HG02642 (cell line): ENCODE results near the gene TTC36.
"Not testable (repeated sequence)": the region's sequence is repeated elsewhere in the genome, so short reads cannot be mapped to it uniquely, and the experiment has no call there.

ENCODE experiments used
- ATAC-seq: cut with Tn5 transposase; IDR thresholded peaks from one replicate; pipeline ENCODE4 v1.9.1; 2021; ENCODE audit warnings: mild to moderate bottlenecking; ENCODE audit not compliant: unreplicated experiment, poor library complexity

The TTC36 gene, protein sequence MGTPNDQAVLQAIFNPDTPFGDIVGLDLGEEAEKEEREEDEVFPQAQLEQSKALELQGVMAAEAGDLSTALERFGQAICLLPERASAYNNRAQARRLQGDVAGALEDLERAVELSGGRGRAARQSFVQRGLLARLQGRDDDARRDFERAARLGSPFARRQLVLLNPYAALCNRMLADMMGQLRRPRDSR

DNA sequence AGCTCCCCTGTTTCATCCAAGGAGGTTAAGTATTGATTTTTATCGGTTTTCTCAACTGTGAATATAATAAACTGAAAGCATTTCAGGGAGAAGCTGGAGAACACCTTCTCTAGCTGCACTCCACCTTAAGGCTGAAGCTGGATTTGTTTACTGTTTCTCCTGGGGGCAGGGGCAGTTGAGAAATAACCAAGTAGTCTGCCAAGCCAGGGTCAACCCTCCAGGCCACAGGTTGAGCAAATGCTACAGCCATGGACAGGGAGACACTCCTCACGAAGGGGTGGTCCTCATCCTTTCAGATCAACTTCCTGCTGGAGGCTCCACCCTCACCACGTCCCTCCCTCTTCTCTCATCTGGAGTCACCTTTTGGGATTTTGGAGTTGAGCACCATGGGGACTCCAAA, at the start of gene TTC36:
Gene TTC36 (plus strand): TSS at position 366 of the 400 bp plus-strand sequence. CDS start 21 bp downstream, at position 387.
- ATAC-seq, result no peak

DNA sequence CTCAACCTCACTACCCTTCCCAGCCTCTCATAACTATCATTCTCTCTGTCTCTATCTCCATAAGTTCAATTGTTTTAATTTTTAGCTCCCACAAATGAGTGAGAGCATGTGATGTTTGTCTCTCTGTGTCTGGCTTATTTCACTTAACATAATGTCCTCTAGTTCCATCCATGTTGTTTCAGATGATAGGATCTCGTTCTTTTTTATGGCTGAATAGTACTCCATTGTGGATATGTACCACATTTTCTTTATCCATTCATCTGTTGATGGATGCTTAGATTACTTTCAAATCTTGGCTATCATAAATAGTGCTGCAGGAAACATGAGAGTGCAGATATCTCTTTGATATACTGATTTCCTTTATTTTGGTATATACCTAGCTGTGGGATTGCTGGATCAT, 46.0 kb upstream of the TTC36 start:
- ATAC-seq, result not testable (repeated sequence)

DNA sequence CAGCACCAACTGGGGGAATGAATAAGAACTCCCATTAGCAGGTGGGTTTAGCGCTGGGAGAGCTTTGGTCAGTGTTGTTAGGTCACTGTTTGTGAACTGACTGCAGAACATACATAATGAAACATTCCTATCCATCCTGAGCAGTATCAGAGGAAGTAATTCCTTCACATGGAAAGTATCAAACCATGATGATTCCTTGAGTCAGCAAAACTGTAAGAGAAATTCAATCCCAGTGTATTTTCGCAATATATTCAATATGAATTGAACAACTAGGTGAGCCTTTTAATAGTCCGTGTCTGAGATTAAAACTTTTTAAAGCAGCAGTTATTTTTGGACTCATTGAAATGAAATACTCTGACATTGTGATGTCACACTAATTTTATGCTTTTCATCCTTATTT, 42.9 kb upstream of the TTC36 start:
- no peak for ATAC-seq

DNA sequence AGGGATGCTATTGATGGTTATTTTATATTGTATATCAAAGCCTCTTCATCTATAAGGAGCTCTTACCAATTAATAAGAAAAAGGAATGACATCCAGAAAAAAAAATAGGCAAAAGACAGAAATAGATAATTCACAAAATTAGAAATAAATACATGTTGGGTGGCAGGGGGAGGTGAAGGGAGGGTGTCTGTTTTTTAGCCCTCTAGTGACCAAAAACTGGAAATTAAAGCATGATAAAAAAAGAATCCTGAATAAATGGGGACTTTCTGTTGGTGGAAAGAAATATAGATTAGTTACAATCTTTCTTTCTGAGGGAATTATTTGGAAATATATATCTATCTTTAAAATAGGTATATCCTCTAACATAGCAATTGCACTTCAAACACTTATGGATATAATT, 42.0 kb upstream of the TTC36 start:
- no peak for ATAC-seq

DNA sequence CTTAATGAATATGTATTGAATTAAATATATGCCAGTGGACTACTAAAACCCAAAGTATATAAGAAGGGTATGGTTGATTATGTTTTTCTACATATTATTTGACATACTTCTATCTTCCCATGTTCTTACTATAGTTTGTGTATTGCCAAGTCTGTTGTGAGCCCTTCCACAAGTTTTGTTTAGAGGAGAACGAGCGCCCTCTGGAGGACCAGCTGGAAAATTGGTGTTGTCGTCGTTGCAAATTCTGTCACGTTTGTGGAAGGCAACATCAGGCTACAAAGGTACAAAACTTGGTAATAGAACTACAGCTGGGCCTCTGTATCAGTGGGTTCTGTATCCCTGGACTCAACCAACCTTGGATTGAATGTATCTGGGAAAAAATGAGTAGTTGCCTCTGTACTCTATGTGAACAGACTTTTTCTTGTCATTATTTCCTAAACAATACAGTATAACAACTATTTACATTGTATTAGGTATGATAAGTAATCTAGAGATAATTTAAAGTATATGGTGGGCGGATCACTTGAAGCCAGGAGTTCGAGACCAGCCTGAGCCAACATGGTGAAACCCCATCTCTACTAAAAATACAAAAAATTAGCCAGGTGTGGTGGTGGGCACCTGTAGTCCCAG, 38.7 kb upstream of the TTC36 start:
- ATAC-seq, result no peak

DNA sequence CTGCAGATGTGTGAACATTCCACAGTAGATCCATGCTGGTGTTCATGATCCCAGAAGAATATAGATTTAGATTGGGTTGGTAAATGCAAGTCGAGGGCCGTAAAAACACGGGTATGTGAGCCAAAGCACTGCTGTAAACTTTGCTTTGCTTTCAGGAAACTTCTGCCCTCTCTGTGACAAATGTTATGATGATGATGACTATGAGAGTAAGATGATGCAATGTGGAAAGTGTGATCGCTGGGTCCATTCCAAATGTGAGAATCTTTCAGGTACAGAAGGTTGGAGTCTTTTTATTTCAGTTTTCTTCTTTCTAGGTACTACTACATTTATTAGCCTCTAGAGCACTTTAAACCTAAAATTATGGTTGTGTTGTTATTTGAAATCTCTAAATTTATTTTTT, 36.2 kb upstream of the TTC36 start:
- no peak for ATAC-seq

DNA sequence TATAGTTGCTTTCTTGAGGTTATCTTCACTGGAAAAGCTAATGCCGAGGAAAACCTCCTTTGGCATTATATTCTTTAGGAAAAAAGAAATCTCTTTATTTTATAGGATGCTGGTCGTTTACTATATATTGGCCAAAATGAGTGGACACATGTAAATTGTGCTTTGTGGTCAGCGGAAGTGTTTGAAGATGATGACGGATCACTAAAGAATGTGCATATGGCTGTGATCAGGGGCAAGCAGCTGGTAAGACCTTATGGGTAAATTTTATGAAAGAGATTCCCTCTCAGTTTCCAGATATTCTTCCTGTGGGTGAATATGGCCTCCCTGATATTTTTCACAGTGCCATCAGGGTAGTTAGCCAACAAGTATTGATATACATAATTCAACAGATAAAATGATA, 29.4 kb upstream of the TTC36 start:
- no peak for ATAC-seq

DNA sequence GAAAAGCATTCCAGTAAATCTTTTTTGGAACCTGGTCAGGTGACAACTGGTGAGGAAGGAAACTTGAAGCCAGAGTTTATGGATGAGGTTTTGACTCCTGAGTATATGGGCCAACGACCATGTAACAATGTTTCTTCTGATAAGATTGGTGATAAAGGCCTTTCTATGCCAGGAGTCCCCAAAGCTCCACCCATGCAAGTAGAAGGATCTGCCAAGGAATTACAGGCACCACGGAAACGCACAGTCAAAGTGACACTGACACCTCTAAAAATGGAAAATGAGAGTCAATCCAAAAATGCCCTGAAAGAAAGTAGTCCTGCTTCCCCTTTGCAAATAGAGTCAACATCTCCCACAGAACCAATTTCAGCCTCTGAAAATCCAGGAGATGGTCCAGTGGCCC, 24.1 kb upstream of the TTC36 start:
- no peak for ATAC-seq

DNA sequence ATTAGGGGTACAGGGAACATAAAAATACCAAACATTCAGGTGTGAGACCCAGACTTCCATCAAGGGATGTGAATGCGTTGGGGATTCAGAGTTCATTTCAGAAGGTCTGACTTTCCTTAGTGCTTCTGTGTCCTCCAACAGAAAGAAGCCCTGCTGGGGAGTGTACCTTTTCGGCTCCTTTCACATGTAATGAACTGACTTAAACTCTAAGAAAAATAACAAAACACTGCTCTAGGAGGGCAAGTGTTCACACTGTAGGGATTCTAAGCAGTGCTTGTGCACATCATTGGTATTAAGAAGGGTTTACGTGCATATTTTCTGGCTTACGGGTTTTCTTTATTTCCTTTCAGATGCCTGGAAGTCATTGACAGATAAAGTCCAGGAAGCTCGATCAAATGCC, 15.7 kb upstream of the TTC36 start:
- ATAC-seq, result no peak

DNA sequence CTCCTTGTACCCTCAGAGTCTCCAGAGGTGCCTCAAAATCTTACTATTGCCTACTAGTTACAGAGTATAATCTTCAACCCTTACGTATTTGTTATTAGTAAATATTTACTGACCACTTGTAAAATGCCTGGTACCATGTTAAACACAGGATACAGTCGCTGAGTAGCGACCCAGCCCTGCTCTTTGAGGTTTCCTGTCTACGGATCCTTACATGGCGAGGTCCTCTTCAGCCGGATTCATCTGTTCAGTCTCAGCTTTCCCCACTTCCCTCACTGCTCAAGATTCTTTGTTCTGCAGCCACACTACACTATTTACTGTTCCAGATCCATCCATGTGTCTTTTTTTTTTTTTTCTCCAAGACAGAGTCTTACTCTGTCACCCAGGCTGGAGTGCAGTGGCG, 13.2 kb upstream of the TTC36 start:
- no peak for ATAC-seq

DNA sequence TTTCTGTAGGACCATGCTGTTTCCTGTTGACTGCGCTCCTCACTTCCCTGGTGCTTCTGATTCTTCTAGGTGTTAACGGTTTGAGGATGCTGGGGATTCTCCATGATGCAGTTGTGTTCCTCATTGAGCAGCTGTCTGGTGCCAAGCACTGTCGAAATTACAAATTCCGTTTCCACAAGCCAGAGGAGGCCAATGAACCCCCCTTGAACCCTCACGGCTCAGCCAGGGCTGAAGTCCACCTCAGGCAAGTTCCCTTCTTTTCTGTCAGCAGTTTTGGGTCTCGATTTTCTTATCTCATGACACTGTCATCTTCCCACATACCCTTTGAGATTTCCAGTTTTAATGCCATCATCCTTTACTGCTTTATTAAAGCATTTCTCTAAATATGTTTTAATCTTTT, 7.7 kb upstream of the TTC36 start:
- no peak for ATAC-seq

DNA sequence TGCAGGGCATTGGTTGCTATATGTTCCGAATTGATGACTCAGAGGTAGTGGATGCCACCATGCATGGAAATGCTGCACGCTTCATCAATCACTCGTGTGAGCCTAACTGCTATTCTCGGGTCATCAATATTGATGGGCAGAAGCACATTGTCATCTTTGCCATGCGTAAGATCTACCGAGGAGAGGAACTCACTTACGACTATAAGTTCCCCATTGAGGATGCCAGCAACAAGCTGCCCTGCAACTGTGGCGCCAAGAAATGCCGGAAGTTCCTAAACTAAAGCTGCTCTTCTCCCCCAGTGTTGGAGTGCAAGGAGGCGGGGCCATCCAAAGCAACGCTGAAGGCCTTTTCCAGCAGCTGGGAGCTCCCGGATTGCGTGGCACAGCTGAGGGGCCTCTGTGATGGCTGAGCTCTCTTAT, 5.4 kb upstream of the TTC36 start:
- ATAC-seq, result peak; percentile 62

DNA sequence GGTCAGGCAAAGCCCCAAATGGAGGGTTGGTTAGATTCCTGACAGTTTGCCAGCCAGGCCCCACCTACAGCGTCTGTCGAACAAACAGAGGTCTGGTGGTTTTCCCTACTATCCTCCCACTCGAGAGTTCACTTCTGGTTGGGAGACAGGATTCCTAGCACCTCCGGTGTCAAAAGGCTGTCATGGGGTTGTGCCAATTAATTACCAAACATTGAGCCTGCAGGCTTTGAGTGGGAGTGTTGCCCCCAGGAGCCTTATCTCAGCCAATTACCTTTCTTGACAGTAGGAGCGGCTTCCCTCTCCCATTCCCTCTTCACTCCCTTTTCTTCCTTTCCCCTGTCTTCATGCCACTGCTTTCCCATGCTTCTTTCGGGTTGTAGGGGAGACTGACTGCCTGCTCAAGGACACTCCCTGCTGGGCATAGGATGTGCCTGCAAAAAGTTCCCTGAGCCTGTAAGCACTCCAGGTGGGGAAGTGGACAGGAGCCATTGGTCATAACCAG, 4.7 kb upstream of the TTC36 start:
- no peak for ATAC-seq

DNA sequence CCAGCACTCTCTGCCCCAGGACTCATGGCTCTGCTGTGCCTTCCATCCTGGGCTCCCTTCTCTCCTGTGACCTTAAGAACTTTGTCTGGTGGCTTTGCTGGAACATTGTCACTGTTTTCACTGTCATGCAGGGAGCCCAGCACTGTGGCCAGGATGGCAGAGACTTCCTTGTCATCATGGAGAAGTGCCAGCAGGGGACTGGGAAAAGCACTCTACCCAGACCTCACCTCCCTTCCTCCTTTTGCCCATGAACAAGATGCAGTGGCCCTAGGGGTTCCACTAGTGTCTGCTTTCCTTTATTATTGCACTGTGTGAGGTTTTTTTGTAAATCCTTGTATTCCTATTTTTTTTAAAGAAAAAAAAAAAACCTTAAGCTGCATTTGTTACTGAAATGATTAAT, 2.9 kb upstream of the TTC36 start:
- ATAC-seq, result no peak

DNA sequence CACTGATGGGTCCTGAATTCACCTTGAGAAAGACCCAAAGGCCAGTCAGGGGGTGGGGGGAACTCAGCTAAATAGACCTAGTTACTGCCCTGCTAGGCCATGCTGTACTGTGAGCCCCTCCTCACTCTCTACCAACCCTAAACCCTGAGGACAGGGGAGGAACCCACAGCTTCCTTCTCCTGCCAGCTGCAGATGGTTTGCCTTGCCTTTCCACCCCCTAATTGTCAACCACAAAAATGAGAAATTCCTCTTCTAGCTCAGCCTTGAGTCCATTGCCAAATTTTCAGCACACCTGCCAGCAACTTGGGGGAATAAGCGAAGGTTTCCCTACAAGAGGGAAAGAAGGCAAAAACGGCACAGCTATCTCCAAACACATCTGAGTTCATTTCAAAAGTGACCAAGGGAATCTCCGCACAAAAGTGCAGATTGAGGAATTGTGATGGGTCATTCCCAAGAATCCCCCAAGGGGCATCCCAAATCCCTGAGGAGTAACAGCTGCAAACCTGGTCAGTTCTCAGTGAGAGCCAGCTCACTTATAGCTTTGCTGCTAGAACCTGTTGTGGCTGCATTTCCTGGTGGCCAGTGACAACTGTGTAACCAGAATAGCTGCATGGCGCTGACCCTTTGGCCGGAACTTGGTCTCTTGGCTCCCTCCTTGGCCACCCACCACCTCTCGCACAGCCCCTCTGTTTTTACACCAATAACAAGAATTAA, 2.4 kb upstream of the TTC36 start:
- no peak for ATAC-seq

DNA sequence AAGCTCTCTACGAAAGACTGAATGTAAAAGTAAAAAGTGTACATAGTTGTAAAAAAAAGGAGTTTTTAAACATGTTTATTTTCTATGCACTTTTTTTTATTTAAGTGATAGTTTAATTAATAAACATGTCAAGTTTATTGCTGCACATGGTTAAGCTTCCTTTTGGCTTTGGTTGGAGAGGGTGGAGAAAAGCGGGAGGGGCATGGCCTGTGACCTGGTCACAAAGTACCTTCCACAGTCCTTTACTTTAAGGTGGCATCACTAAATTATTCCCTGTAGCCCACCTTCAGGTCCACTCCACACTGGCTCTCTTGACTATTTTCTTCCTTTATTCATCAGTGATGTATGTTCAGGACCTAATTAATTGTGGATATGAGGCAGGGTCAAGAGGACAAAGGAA, 586 bp upstream of the TTC36 start:
- no peak for ATAC-seq

DNA sequence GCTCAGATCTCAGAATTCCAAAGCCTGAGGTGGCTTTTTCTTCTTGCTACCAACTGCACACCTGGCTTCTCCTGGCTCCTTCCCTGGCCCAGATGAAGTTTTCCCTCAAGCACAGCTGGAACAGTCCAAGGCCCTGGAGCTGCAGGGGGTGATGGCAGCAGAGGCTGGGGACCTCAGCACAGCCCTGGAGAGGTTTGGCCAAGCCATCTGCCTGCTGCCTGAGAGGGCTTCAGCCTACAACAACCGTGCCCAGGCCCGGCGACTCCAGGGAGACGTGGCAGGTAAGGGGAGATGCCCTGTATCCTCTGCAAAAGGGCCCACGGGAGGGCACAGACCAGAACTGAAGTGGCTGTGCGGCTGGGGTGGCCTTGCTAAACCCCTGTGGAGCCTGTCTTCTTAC, 1.2 kb downstream of the TTC36 start:
- no peak for ATAC-seq

DNA sequence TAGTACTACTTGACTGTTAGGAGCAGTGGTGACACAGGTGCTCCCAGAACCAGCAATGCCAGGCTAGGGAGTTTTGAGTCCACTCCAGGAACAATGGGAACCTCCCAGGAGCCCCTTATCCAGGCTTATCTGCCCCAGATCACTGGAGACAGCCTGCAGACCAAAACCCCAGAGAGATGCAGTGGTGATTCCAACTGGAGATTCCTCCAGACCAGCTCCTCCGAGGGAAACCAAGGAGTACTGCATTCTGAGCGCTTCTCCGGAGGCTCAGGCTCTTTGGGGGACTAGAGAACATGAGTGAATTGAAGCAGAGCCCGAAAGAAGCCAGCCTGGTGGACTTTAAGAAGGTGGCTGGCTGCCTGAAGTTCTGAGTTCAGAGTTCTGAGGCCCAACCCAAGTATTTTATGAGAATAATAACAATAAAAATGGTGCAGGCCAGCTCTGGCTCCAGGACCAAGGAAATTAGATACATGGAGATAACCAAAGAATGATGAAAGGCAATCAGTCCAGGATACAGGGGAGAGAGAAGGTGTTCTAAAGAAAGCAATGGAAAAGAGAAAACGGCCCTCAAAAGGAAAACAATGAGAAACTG, 2.4 kb downstream of the TTC36 start:
- ATAC-seq, result no peak

DNA sequence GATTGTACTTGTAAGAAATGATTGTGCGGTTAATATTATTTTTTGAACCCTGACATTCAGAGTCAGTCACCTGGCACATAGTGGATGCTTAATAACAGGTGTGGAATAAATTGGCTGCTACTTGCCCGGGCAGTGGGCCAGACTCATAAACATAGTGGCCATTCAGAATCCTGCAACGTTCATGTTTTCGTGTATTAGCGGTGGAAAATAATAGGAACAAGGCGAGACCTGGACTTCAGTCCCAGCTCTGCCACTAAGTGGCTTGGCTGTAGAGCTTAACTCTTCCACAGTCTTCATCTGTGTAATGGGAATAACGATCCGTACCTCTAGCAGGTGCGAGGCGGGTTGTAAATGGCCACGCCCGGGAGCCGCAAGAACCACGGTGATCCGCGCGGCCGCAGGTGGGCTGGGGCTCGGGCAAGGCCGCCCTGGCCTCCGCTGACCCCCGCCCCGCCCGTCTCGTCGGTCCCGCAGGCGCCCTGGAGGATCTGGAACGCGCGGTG, 3.0 kb downstream of the TTC36 start:
- ATAC-seq, result no peak

DNA sequence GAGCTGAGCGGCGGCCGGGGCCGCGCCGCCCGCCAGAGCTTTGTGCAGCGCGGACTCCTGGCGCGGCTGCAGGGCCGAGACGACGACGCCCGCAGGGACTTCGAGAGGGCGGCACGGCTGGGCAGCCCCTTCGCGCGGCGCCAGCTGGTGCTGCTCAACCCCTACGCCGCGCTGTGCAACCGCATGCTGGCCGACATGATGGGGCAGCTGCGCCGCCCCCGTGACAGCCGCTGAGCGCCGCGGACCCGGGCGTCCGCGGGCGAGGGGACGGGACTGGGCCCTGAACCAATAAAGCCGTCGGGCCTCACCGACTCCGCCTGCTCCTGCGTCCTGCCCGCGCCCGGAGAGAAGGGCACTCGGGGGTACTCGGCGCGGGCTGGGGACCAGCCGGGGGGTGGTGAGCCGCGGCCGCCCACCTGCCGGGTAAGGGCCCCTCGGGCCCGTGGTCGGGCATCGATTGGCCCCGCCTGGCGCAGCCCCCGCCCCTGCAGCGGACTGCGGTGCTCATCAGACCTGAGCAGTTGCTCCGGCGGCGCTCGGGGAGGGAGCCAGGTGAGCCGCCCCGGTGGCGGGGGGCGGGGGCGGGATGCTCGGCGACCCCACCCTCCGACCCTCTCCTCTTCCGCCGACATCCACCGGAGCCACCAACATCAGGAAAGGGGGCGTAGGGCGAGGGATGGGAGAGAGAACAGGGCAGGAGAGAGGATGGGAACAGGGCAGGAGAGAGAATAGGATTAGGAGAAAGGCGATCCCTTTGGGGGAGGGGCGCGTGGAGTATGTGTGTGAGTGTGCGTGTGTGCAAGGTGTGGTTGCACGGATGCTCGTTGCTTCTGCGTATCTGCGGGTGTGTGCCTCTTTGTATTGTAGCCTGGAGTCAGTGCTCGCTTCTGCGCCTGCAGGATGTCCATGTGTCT, 3.7 kb downstream of the TTC36 start, which contains the start of gene TMEM25:
Gene TMEM25 (plus strand): TSS at position 510 of the 914 bp plus-strand sequence. CDS start 610 bp downstream, outside the sequence.
- peak; percentile 71 for ATAC-seq
